Heart left ventricle (tissue), 13 donors: ENCODE measurements around the gene PFKFB4.

Source experiments
- POLR2A ChIP-seq, 2 donors: fragments of 450-650 bp; IDR thresholded peaks; one replicate each; pipeline ENCODE4 v1.6.1; 2017; ENCODE audit warnings: antibody characterized with exemption in 2 of 2, mild to moderate bottlenecking in 2 of 2, moderate library complexity in 2 of 2
- TF ChIP-seq, protein P1 (sequence below), 12 donors: fragments of 200-600 bp; sonication (generic) in 4 of 12; IDR thresholded peaks; one replicate each; pipeline versions ENCODE4 v1.5.0 to v1.8.0; 2018 to 2022; ENCODE audit warnings: antibody characterized with exemption in 12 of 12, mild to moderate bottlenecking in 5 of 12
- donor health status: ischemic (EF 13 %, LVEDD 7.1; RV severe dilation, severe dysfunction).
- donor health status: DM: no; HTN: yes; CAD: no.
- donor health status: DM: no; HTN: no; CAD: no.
- donor health status: ischemic (EF 25% LVEDD 6.9; RV normal size, moderate dysfunction).
- donor health status: ischemic (EF 25% LVEDD 5.7; RV mildly dilated, moderate dysfunction).
- donor health status: ischemic (EF 35%, LVEDD 5.7; RV mildly dilated, moderate dysfunction).
- donor health status: nonischemic (EF 11% LVEDD 7.7; RV severe dilation, severe dysfunction).
- donor health status: DM: yes; HTN: yes; CAD: no.
- donor health status: PGD.
- donor health status: ischemic (EF 29% LVEDD 5.4; RV normal size, mild dysfunction).
- donor health status: nonischemic (EF 23%, LVEDD 6.1; RV moderate dilation, normal function).

DNA sequence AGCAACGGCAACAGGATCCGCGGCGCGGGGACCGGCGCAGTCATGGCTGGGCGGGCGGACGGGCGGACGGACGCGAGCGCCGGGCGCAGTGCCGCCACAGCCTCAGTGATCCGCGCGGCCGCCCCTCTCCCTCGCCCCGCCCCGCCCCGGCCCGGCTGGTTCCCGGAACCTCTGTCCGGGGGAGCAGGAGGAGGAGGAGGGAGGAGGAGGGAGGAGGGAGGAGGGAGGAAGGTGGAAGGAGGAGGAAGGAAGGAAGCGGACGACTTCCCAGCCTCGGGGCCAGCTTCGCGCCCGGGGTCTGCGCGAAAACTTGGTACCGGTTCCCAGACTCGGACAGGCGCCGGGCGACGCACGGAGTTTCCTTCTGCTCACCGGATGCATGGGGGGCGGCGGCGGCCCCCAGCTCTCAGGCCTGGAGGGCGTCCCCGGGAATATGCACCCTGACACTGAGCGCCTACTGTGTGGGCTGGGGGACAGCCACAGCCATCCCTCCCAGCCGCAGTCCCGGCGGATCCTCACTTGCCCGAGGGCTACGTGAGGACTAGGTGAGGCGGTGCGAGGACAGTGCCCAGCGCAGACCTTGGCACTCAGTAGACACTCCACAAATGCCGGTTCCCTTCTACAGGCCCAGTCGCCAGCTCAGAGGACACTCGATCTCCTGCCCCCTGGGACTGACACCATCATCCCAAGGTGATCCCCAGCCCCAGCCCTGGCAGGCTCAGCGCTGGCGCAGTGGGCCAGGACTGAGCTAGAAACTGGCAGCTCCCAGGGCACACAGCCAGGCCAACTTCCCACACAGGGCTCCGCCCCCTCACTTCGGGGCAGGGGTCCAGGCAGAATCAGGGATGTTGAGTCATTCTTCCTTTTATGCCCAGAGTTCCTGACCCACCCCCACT lies 52.3 kb downstream of the PFKFB4 start, which contains the start of gene SHISA5:
- peak in 1 of 2 donors; percentile 55 for TF ChIP-seq POLR2A (IDR thresholded peaks at IDR 0.05)
- TF ChIP-seq, protein P1, sequence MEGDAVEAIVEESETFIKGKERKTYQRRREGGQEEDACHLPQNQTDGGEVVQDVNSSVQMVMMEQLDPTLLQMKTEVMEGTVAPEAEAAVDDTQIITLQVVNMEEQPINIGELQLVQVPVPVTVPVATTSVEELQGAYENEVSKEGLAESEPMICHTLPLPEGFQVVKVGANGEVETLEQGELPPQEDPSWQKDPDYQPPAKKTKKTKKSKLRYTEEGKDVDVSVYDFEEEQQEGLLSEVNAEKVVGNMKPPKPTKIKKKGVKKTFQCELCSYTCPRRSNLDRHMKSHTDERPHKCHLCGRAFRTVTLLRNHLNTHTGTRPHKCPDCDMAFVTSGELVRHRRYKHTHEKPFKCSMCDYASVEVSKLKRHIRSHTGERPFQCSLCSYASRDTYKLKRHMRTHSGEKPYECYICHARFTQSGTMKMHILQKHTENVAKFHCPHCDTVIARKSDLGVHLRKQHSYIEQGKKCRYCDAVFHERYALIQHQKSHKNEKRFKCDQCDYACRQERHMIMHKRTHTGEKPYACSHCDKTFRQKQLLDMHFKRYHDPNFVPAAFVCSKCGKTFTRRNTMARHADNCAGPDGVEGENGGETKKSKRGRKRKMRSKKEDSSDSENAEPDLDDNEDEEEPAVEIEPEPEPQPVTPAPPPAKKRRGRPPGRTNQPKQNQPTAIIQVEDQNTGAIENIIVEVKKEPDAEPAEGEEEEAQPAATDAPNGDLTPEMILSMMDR (IDR thresholded peaks at IDR 0.05): no peak
